C4-2B (cell line): ENCODE results near the gene TRAF3.

ENCODE experiments used
- ZFX ChIP-seq: fragments of 450-650 bp; IDR thresholded peaks from 2 replicates; pipeline ENCODE4 v1.6.1; 2017
- TF ChIP-seq, protein P1 (sequence below): fragments of 450-650 bp; conservative IDR thresholded peaks from 2 replicates; pipeline ENCODE4 v1.5.1; 2017; ENCODE audit warnings: mild to moderate bottlenecking

DNA sequence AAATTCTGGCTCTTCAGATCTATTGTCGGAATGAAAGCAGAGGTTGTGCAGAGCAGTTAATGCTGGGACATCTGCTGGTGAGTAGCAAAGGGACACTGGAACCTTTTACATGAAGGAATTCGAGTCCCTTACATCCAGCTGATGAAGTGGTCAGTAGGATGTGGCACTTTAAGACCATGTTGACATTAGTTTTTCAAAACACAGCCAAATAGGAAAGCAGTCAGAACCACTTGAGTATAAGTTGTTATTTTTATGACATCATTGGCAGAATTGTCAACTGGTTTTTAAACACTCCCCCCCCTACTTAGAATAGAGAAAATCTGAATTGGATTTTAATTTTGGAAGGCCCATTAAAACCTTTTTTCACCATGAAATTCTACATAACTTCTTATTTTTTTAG is 98.4 kb downstream of the TRAF3 start:
- TF ChIP-seq, protein P1, sequence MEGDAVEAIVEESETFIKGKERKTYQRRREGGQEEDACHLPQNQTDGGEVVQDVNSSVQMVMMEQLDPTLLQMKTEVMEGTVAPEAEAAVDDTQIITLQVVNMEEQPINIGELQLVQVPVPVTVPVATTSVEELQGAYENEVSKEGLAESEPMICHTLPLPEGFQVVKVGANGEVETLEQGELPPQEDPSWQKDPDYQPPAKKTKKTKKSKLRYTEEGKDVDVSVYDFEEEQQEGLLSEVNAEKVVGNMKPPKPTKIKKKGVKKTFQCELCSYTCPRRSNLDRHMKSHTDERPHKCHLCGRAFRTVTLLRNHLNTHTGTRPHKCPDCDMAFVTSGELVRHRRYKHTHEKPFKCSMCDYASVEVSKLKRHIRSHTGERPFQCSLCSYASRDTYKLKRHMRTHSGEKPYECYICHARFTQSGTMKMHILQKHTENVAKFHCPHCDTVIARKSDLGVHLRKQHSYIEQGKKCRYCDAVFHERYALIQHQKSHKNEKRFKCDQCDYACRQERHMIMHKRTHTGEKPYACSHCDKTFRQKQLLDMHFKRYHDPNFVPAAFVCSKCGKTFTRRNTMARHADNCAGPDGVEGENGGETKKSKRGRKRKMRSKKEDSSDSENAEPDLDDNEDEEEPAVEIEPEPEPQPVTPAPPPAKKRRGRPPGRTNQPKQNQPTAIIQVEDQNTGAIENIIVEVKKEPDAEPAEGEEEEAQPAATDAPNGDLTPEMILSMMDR: no peak
- no peak for TF ChIP-seq ZFX
